AG20443 (cell line): ENCODE results near the gene POLDIP3.
"Not testable (repeated sequence)": the region's sequence is repeated elsewhere in the genome, so short reads cannot be mapped to it uniquely, and the experiment has no call there.

Source experiments
- DNase-seq: peaks from one replicate; pipeline ENCODE4 v3.0.0; 2012; ENCODE audit warnings: low spot score, mixed read lengths

POLDIP3 gene

GRCh38 chr22:42617155-42617983 is 2.7 kb upstream of the POLDIP3 start:
- no peak for DNase-seq

- not testable (repeated sequence) for DNase-seq
Observed at GRCh38 chr22:42615860-42616175, 1.1 kb upstream of the POLDIP3 start.

- peak; percentile 83 for DNase-seq
Observed at GRCh38 chr22:42615092-42615859, 593 bp upstream of the POLDIP3 start.

GRCh38 chr22:42613872-42614301 is 796 bp downstream of the POLDIP3 start:
- DNase-seq = no peak

GRCh38 chr22:42612336-42612735 is 2.3 kb downstream of the POLDIP3 start:
- DNase-seq = no peak

- no peak for DNase-seq
Observed at GRCh38 chr22:42611051-42611450, 3.6 kb downstream of the POLDIP3 start.

GRCh38 chr22:42610186-42610585 is 4.5 kb downstream of the POLDIP3 start:
- DNase-seq = no peak

- peak; percentile 71 for DNase-seq
Observed at GRCh38 chr22:42608823-42609361, 5.8 kb downstream of the POLDIP3 start.

- DNase-seq = no peak
Observed at GRCh38 chr22:42608136-42608822, 6.4 kb downstream of the POLDIP3 start.

- DNase-seq = not testable (repeated sequence)
Observed at GRCh38 chr22:42607641-42608040, 7.0 kb downstream of the POLDIP3 start.

- DNase-seq = peak; percentile 39
Observed at GRCh38 chr22:42604403-42604802, 10.3 kb downstream of the POLDIP3 start.

GRCh38 chr22:42603427-42603826 is 11.3 kb downstream of the POLDIP3 start:
- no peak for DNase-seq

- no peak for DNase-seq
Observed at GRCh38 chr22:42602470-42602869, 12.2 kb downstream of the POLDIP3 start.

GRCh38 chr22:42601879-42602465 is 12.7 kb downstream of the POLDIP3 start:
- DNase-seq = no peak

- no peak for DNase-seq
Observed at GRCh38 chr22:42596863-42597530, 17.7 kb downstream of the POLDIP3 start.

- no peak for DNase-seq
Observed at GRCh38 chr22:42596336-42596735, 18.3 kb downstream of the POLDIP3 start.

GRCh38 chr22:42595434-42595833 is 19.2 kb downstream of the POLDIP3 start:
- DNase-seq = no peak

- no peak for DNase-seq
Observed at GRCh38 chr22:42591987-42592386, 22.7 kb downstream of the POLDIP3 start.

GRCh38 chr22:42587588-42588175 is 27.0 kb downstream of the POLDIP3 start:
- DNase-seq = no peak

GRCh38 chr22:42586381-42586780 is 28.3 kb downstream of the POLDIP3 start:
- DNase-seq = no peak

GRCh38 chr22:42585096-42585495 is 29.6 kb downstream of the POLDIP3 start:
- no peak for DNase-seq
